NCI-H1417 (cell line): ENCODE results near the gene ELF4.
A peak's percentile ranks its signal among the peaks of the same experiment; 100 is the strongest.

ENCODE experiments used
- DNase-seq, 3 experiments: peaks; one replicate each; lab custom pipeline; 2025; lab: John Stamatoyannopoulos, UW

Gene ELF4

GRCh38 chrX:130114141-130114588, 3.9 kb upstream of the ELF4 start:
- no peak for DNase-seq

DNA sequence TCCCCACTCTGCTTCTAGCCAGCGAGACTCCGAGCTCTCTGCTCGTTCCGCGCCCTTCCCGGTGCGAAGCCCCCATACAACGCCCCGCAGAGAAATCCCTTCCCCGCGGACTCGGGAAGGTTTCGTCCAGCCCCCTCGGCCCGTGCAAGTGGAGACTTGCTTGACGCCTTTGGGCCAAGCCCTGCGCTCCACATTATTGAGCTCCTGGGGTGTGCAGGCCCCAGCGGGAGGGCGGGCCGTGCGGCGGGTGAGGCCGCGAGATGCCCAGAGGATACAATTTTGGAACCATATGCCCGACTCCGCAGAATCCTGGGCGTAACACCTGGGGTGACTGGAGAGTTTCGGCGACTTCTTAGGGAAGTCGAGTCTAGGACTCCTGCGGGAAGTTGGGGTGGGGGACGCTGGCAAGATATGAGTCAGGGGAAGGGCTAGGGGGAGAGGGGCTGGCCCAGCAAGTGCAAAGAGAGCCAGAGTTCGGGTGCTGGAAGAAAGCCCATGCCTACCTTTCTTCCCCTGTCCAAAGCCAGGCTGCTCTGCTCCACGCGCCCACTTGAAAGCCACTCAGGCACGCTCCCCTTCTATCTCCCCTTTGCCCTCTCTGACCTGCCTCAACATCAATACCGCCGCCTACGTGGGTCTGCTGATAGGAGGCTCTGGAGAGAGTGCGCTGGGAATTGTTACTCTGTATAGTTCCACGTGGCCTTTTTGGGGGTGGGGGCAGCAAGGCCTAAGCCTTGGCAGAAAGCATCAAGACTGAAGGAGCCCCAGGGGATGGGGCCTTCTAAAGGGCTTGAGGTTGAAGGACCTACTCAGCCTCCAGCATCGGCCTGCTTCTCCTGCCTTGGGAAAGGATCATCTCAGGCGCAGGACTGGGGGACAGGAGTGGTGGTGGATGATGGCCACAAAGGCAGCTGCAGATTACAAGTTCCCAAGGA, 1.2 kb upstream of the ELF4 start:
- peak in 1 of 3 experiments; percentile 60 for DNase-seq

- peak in 2 of 3 experiments; percentile 63 to 72 for DNase-seq
Observed at GRCh38 chrX:130109429-130110378, 593 bp downstream of the ELF4 start.

GRCh38 chrX:130108647-130109428, 1.5 kb downstream of the ELF4 start:
- DNase-seq = peak in 2 of 3 experiments; percentile 25 to 63

- no peak for DNase-seq
Observed at GRCh38 chrX:130106071-130106470, 4.2 kb downstream of the ELF4 start.

GRCh38 chrX:130105244-130105643, 5.1 kb downstream of the ELF4 start:
- no peak for DNase-seq

DNA sequence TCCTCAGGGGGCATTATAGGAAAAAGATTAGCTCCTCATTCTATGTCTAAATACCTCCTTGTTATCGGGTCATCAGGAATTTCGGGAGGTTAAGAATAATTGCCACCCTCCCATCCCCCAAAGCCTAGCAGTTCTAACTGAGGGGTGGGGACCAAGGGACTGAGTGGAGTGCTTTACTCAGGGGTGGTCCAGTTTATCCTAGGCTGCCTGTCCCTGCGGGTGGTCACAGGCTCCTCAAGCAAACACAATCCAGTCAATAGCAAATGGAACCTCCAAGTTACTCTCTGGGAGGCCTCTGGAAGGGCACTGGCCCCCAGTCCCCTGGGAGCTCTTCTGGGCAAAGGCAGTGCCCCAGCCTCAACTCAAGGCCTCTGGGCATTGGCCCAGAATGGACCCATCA, 6.7 kb downstream of the ELF4 start:
- DNase-seq = no peak

DNA sequence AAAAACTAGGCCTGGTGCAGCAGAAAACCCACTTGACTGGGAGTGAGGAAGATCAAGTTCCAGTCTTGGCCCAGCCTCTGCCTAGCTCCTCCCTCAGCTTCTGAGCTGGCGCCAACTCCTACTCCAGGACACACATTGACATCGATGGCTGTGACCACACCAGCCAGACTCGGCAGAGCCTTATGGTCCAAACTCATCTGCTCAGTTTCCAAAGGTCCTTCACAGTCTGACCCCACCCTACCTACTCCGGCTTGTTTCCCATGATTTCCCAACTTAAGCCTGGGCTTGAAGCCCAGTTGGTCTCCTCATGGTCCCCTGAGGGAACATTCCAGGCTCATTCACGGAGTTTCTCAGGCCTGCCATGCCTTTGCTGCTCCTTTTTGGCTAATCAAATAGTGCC, 10.1 kb downstream of the ELF4 start:
- peak in 1 of 3 experiments; percentile 16 for DNase-seq

DNA sequence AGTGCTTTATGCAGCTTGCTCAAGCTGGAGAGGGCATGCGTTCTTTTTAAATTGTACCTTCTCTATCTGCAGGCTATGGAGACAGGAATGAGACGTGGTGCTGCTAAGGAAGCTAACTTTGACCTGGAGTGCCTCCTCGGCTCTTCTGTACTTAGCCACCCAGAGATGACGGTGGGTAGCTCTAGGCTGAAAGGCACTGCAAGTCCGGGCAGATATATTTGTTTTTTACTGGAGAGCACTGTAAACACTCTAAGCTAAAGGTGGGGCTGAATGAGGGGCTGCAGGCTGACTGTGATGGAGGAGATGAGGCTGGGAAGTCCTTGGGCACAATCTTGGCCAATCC, 12.1 kb downstream of the ELF4 start:
- no peak for DNase-seq

- no peak for DNase-seq
Observed at GRCh38 chrX:130097507-130098209, 12.6 kb downstream of the ELF4 start.

DNA sequence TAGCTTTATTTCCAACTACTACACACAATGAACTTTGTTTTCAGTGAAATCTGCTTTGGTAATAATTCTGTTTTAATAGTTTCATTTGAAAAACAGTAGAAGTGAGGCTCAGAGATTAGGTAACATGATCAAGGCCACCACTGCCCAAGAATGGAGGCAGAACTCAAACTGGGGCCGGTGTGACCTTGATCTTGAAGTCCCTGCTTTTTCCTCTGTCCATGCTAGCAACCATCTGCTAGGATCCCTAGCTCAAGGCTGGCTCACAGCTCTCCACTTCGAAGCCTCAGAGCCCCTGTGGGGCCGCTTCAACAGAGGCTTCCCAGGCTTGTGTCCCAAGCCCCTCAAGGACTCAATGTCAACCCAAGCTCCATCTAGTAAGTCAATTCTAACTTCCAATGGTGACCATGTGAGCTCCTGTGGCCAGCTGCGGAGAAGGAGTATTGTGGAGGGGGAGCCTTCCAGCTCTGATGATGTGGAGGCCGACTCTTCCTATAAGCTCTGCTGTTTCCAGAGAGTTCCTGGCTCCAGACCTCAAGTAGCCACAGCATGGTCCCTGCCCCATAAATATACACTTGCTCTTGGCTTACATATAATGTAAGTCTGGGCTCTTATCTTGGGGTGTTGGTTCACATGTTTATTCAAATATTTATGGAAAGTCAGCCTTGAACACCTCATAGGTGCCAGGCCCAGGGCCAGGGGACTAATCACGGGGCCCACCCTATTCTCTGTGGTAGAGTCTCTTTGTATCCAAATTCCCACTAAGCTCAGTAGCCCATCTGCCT, 14.9 kb downstream of the ELF4 start:
- DNase-seq = no peak

GRCh38 chrX:130094696-130095095, 15.6 kb downstream of the ELF4 start:
- DNase-seq = no peak

GRCh38 chrX:130093271-130093670, 17.0 kb downstream of the ELF4 start:
- DNase-seq = no peak

GRCh38 chrX:130091980-130092522, 18.2 kb downstream of the ELF4 start:
- no peak for DNase-seq

- DNase-seq = no peak
Observed at GRCh38 chrX:130090364-130090763, 19.9 kb downstream of the ELF4 start.

- DNase-seq = peak in 2 of 3 experiments; percentile 8 to 70
Observed at GRCh38 chrX:130086447-130087206, 23.7 kb downstream of the ELF4 start.

- no peak for DNase-seq
Observed at GRCh38 chrX:130085551-130086446, 24.5 kb downstream of the ELF4 start.

DNA sequence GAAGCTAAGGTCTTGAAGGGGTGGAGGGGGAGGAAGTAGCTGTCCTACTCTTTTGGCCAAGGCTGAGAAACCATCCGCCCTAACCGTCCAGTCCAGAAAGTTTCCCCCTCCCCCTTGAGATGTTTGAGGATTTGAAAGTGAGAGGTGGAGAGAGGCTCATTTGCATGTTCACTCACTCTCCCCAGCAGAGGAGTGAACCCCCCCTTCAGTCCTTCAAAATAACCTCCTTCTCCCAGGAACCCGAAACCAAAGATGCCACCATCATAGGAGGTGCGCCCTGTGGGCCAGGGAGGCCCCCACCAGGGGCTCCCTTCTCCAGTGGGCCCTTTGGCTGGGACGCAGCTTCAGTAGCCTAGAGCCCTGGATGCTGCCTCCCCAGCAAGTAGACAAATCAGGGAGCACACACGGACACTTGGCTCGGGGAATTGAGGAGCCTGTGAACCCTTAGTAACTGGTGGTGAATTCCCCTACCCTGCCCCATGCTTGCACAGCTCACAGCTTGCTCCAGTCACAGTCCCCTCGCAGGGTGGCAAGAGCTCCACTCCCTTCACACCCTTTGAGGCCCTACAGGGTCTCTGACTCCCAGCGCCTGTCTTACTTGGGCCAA, 25.6 kb downstream of the ELF4 start:
- DNase-seq = no peak
